NCI-H748 treated with DMSO at 0.1 percent for 48 hours (cell line): ENCODE results near the gene DENND10.
"Not testable (repeated sequence)": the region's sequence is repeated elsewhere in the genome, so short reads cannot be mapped to it uniquely, and the experiment has no call there.

Source experiments
- DNase-seq: peaks from one replicate; lab custom pipeline; 2025; lab: John Stamatoyannopoulos, UW

The DENND10 gene, protein sequence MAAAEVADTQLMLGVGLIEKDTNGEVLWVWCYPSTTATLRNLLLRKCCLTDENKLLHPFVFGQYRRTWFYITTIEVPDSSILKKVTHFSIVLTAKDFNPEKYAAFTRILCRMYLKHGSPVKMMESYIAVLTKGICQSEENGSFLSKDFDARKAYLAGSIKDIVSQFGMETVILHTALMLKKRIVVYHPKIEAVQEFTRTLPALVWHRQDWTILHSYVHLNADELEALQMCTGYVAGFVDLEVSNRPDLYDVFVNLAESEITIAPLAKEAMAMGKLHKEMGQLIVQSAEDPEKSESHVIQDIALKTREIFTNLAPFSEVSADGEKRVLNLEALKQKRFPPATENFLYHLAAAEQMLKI

DNA sequence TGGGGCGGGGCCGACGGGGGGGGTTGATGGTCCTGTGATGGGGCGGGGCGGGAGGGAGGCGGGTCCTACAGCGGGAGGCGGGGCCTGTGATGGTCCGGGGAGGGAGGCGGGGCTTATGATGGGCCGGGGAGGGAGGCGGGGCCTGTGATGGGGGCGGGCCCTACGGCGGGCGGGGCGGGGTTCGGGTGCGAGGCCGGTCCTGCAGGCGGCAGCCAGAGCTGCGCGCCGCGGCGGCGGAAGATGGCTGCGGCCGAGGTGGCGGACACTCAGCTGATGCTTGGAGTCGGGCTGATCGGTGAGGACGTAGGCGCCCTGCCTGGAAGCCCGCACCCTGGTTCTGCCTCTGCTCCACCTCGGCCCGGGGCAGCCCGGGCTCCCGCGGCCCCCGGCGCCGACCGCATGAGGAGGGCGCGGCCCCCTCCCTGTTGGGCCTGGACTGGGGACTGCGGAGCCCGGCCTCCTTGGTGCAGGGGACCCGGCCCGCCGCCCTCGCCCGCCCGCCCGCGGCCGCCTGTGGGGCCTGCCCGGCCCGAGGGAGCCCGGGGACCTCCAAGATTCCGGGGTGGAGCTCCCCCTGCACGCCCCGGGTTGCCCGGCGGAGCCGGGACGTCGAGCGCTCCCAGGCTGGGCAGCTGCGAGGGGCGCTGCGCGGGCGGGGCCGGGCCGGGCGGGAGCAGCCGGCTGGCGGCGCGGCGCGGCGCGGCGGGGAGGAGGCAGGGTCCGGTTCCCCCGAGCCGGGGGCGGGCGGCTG, at the start of gene DENND10:
TSS of gene DENND10 (plus strand) at position 211 of the 751 bp plus-strand sequence. CDS start at position 241, 30 bp downstream.
- peak; percentile 20 for DNase-seq

DNA sequence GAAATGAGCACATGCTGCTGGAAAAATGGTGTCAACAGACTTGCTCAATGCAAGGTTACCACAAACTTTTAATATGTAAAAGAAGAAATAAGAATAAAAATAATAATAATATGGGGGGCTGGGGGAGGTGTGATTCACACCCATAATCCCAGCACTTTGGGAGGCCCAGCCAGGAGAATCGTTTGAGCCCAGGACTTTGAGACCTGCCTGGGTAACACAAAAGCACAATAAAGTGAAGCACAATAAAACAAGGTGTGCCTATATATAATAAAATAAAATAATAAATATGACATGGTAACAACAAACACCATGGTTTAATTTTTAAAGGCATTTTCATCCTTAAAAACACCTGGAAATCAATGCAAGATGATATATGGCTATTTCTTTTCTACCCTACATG, 48.4 kb upstream of the DENND10 start:
- DNase-seq: no peak

DNA sequence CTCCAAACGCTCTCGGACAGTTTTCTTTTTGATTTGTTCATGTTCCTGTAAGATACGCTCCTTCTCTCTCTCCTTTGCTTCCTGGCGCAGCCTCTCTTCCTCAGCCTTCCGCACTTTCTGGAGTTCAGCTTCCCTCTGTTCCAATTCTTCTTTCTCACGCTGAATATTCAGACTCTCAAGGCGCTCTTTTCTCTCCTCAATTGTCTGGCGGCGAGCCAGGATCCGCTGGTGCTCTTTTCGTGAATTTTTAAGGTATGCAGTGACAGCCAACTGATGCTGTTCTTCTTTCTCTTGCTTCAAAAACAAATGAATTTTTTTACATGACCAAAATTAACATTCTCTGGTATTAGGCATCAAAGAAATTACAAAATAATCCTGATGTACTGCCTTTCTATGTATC, 45.9 kb upstream of the DENND10 start:
- DNase-seq: no peak

DNA sequence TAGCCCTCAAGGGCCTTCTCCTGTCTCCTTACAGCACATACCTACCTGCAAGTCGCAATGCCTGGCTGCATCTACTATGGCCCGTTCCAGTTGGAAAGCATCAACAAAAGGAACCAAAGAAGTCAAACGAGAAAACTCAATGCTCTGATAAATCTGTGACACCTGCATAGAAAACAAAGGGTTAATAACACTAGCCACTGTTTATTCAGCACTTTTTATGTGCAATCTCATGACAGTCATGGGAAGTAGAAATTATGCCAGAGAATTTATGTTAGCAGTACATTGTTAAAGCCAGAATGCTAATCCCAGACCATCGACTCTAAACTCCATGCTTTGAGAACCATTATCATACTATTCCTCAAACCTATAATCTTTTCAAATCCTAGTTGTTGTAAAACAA, 44.4 kb upstream of the DENND10 start:
- no peak for DNase-seq

DNA sequence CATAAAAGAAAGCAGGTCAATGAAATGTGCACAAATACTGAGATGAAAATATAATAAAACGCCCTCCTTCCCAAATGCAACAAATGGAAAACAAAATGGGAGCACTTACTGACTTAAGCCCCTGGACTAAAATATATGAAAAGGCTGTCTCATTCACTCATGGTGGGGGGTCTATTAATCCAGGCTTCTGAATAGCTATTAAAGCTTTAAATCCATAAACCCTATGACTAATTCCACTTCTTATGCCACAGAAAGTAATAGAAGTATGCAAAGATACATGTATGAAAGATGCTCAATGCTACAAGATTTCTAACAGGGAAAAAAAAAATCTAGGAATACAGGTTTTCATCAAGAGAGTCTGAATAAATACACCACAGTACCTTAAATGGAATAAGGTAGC, 43.8 kb upstream of the DENND10 start:
- DNase-seq: no peak

DNA sequence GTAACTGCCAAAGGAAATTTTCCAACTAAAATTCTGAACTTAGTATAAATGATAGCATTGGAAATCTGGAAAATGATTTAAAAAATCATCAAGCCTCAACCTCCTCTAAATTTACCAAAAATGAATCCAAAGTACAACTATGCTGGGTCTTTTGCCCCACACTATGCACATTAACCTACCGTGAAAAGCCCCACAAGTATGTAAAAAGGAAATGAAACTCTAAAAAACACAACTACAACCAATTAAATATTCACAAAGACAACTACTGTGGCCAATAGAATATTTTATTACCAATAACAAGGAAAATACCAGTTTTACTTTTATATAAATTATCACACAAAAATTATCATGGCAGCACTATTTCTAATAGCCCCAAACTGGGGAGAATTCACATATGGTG, 42.6 kb upstream of the DENND10 start:
- no peak for DNase-seq

DNA sequence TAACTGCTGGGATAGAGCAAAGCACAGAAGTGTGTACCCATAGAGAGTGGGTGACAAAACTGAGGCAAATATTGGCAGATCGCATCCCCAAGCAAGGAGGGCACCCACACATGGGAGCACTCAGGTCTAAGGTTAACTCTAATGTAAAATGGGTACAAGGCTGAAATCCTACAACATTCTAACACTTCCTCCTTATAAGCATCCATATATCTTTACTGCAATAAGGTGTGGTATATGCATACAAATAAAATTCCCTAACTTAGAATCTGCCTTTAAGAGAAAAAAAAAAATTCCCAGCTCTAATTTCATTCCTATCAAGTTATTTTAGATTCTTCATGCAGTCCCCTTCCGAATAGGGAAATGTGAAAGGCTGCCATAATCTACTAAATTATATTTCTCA, 42.0 kb upstream of the DENND10 start:
- no peak for DNase-seq

DNA sequence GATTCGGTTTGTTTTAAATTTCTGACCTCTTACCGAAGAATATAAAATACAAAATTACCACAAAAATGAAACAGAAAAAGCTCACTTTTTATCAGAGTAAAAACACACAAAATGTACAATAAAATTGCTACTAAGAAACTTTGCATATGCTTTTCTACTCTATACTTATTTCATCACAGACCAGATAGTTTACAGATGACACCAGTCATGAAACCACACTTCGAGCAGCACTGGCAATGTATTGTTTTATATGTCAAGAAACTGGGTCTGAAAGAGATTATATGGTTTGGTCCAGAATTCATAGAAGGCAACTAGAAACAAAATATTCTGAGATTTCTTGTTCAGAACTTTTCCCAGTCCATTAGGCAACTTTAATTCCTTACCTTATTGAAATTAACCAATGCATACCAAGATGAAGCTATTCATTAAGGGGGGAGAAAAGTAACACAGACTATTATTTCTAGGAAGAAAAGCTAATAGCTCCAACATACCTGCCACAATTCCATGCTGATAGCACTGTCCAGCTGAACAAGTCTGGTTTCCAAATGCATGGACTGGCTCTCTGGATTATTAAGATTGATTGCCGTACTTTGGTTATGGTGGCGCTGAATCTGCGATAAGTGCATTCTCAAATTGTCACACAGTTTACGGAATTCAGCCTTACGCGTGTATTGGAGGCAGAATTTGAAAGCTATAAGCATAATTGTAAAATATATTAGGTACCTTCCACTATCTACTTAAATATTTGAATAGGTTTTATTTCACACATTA, 33.3 kb upstream of the DENND10 start:
- no peak for DNase-seq

DNA sequence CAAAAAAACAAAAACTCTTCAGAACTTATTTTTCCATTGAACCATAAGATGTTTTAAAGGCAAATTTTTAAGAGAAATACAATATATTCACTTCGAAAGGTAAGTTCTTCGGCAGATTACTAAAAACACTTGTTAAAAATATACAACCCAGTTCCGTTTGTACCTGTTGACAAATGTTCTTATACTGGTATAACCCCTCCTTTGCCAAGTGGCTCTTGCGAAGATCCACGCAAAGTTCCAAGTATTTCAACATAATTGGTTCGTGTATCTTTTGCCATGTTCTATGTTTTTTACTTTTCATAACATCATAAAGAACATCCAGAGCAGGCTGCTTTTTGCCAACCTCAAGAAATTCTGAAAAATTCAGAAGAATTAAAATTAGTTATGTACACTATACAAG, 30.3 kb upstream of the DENND10 start:
- DNase-seq: no peak

DNA sequence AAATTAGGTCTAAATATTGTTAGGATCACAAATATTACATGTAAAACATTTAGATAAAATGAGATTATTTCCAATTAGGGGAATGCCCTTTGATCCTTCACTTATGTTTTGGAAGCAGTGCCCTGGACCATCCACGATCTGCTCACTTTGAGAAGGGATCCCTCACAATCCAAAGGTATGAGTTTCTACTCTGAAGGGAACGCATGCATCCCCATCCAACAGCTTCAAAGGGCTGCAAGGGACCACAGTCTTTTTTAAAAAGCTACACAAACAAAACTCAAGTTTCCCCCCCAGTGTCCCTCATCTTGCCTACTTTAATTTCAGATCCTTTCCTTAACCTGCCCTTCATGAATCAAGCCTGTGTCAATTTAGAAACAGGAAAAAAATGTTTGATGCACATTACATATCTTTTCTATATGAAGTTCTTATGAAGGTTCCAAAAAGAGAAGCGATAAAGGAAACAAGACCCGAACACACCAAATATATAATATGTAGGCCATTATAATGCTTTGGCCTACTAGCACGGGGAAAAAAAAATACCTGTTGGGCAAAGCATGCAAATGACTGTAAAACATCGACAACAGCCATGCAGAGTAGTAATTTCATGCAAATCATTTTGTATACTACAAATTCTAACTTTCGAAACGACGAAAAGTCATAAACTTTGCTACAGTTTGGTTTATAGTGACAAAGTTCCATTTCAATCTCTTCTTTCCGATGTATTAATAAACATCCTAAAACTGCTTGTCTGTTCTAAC, 25.3 kb upstream of the DENND10 start:
- DNase-seq: no peak

DNA sequence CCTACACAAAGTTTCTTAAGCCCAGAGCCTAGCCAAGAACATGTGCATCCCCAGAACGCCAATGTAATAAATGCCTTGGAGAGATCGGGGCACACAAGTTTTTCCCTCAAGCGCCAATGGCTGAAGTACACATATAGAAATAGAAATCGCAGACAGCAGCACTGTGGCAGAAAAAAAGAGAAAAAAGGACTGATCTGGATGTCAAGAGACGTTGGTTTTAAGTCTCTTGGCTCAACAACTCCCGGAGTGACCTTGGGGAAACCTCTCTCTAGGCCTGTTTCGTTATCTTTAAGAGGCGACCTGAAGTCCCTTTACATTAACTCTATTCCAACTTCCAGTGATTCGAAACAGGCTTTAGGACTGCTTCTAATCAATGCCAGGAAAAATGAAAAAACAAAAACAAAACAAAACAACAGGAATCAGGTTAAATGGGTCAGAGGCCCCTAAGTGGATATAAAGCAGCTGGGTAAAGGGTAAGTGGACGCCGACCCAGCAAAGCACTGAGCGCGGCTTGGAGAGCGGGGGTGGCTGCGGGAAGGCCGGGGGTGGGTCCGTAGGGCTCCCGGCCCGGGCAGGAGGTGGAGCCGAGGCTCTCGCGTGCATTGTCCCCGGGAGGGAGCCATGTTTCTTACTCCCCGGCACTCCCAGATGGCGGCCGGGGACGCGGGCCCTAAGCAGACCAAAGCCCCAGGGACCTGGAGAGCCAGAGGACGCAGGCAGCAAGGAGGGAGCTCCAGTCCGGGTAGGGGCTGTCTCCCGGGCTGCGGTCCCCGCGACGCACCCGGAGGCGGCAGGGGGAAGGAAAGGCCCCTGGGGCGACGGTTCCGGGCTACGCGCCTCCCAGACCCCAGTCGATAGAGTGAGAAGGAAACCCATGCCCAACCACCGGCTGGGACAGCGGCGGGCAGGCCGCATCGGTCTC, 24.1 kb upstream of the DENND10 start:
- no peak for DNase-seq

DNA sequence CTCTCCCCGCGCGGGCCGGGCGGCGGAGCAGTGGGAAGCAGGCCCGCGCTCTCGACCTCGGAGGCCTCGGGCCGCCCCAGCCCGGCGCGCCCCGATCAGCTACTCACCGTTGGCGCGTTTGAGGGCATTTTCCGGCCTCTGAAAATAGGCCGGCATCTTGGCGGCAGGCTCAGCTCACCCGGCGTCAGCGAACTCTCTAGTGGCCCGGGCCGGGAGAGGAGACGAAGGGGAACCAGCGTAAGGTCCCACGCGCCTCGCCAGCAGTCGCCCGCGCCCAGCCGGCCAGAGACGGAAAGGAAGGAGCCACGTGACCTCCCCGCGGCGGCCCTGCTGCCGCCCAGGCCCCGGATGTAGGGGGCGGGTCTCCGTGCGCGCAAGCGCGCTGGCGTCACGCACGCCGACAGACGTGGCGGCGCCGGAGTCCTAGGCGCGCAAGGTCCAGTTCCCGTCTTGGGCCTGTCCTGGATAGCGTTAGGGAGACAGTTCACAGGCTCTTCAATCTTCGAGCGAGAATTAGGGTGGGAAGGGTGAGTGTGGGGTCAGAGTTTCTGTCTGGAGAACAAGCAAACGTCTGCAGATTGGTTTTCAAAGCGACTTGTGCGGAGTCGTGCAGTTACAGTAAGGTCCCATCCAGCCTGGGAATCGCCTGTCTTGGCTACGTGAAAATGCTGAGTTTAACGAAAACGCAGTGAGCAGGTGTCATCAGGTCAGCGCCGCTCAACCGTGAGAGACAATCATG, 23.2 kb upstream of the DENND10 start, which contains the start of gene EIF3A:
TSS of gene EIF3A (minus strand) at position 297 of the 739 bp plus-strand sequence. CDS start at position 156, 141 bp downstream.
- DNase-seq: peak; percentile 53

DNA sequence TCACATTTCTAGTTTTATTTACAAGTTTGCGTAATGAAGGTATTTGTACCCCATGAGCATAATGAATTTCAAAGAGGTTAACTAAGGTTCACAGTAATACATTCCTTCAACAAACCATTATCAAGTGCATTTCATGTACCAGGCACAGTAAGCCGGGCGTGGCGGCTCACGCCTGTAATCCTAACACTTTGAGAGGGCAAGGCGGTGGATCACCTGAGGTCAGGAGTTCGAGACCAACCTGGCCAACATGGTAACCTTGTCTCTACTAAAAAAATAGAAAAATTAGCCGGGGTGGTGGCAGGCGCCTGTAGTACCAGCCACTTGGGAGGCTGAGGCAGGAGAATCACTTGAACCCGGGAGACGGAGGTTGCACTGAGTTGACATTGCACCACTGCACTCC, 19.0 kb upstream of the DENND10 start:
- no peak for DNase-seq

DNA sequence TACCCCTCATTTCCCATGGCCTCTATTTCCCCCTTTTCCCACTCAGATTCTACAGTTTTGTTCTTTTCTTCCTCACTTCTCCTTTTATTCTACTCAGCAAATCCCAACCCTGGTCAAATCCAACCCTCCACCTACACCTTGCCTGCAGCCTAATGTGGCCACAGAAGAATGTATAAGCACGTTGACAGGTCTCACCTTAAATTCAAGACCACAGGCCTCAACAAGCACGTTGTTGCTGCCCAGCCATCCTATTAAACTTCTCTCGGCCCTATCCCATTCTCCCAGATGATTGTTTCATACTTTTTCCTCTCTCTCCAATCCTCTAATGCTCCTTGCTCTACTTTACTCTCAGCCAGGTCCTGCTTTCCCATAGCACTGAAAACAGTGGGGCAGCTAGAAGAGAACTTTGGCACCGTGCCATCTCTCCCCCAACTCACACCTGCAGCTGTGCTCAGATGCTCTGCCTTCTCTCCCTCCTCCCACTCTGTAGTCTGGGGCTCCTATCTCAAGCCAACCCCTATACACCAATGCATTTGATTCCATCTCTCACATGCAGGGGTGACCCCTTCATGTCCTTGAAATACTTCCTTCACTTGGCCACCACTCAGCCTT, 16.5 kb upstream of the DENND10 start:
- DNase-seq: no peak

DNA sequence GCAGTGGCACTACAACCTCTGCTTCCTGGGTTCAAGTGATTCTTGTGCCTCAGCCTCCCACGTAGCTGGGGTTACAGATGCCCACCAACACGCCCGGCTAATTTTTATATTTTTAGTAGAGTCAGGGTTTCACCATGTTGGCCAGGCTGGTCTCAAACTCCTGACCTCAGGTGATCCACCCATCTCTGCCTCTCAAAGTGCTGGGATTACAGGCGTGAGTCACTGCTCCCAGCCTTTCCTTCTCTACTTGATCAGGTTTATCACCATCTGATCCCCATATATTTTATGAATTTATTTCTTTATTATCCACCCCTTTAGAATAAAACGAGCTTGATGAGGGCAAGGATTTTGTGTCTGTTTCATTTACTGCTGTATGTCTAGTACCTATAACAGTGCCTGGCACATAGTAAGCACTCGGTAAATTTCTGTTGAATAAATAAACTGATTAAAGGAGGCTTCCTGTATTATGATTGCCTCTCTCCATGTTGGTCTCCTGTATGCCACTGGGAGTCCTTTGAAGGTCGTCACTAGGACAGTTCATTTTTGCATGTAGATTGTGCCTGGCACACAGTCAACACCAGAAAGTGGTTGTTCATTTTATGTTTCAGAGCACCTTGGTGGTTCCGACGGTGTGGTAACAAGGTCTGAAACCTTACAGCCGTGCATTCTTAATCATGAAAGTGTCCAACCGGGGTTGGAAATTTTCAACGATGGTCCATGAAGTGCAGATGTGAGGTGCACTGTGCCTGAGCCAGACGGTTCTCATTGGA, 13.7 kb upstream of the DENND10 start:
- no peak for DNase-seq

DNA sequence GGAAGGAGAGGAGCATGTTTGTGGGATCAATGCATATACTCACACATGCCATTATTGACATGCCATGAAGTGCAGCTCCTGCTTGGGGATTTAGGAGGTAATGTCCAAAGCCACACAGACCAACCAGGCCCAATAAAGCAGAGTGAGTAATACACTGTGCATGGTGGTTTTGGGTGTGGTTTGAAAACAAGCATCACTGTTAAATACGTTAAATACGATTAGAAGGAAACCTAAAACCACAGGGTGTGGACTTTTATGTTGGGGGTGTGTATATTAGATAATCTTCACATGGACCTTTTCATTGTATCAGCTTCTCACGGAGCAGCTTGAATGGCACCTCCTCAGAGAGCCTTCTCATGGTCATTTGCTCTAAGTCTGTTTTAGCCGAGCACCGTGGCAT, 12.9 kb upstream of the DENND10 start:
- peak; percentile 13 for DNase-seq

DNA sequence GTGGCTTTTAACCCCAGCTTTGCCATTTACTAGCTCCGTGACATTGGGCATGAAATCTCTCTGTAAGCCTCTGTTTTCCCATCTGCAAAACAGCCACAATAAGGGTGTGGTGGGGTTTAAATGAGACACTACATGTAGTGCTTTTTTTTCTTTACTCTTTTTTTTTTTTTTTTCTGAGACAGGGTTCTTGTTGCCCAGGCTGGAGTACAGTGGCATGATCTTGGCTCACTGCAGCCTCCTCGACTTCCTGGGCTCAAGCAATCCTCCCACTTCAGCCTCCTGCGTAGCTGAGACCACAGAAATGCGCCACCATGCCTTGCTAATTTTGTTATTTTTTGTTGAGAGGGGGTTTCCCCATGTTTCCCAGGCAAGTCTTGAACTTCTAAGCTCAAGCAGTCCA, 8.3 kb upstream of the DENND10 start:
- DNase-seq: no peak

DNA sequence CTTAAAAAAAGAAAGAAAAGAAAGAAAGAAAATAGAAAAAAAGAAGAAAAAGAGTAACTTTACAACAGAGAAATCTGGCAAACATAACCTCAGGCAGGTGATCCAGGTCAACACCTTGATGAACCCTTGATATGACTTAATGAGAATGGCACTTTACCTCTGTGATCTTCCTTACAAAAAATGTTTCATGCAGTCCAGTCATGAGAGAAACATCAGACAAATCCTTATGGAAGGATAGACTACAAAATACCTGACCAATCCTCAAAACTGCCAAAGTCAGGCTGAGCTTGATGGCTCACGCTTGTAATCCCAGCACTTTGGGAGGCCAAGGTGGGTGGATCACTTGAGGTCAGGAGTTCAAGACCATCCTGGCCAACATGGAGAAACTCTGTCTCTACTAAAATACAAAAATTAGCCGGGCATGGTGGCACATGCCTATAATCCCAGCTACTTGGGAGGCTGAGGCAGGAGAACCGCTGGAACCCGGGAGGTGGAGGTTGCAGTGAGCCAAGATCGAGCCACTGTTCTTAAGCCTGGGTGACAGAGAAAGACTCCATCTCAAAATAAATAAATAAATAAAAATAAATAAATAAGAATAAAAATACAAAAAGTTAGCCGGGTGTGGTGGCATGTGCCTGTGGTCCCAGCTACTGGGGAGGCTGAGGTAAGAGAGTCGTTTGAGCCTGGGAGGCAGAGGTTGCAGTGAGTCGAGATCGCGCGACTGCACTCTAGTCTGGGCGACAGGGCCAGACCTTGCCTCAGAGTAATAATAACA, 7.1 kb upstream of the DENND10 start:
- not testable (repeated sequence) for DNase-seq
